ENCODE measurements around the gene STX1A.

- no peak for TF ChIP-seq EZH2 (IDR thresholded peaks at IDR 0.05; ENCODE audit: insufficient read depth, poor library complexity, severe bottlenecking)
- no peak for TF ChIP-seq EZH2phosphoT487 (IDR thresholded peaks at IDR 0.05; ENCODE audit: insufficient read depth, low read depth)
Measured at GRCh38 chr7:73702665-73703064, 16.8 kb downstream of the STX1A start.
